AG09319 (cell line): ENCODE data around the gene R3HDM2.

Experiments
- DNase-seq: peaks from one replicate; pipeline ENCODE4 v3.0.0-alpha.2; 2010; ENCODE audit warnings: low read depth; ENCODE audit errors: extremely low read depth
- CTCF ChIP-seq: IDR thresholded peaks from 2 replicates; pipeline ENCODE4 v1.5.1; 2011; ENCODE audit warnings: low read depth, mild to moderate bottlenecking, inconsistent platforms, low read length, moderate library complexity

The R3HDM2 gene

GRCh38 chr12:57273516-57273915 is 157.3 kb downstream of the R3HDM2 start:
- no peak for DNase-seq
- TF ChIP-seq CTCF: no peak

DNA sequence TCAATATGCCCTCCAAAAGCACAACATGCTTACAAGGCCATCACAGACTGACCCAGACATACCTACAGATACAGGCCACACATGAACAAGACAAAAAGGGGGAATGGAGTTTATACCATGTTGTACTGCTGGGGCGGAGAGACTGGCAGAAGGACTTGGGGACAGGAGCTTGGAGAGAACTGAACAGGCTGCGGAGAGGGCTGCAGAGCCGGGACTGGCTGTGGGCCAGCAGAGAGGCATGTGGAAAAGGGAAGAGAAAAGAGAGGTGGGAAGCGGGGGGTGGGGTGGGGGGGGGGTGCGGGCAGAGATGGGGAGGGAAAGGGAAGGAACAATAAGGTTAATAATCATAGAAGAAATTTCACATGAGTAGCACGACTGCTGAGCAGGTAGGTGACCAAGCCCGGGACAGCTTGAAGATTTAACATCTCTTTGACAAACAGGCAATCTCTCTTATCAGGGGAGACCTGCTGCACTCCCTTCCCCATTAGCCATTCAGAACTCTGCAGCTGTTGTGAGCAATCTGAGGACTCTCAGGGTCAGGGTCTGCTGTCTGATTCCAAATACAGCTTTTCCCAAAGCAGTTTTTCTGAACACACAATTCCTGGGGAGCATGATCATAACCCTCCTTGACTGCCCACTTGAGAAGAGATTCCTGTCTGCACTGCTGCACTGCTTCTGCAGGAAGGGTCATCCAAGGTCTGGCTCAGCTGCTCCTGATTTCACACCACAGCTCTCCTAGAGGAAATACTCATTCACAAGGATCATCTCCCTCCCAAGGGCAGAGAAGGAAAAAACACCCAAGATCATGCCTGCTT is 158.3 kb downstream of the R3HDM2 start:
- TF ChIP-seq CTCF: no peak
- no peak for DNase-seq

GRCh38 chr12:57270966-57271470 is 159.8 kb downstream of the R3HDM2 start:
- TF ChIP-seq CTCF: no peak
- no peak for DNase-seq

DNA sequence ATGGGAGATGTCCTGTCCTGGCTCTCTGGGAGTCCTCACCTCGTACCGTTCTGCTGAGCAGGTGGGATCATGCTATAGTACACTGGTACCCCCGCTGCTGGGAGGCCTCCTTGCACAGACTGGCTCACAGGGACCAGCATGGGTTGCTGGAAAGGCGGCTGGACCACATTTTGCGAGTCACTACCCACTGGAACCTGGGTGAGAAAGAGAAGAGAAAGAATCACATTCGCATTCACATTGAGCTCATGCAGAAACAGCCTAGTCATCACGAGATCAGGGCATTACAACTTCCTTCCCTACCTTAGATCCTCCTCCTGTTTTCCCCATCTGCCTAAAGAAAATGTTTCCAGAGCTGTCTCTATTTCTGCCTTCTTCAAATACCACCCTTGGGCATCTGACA is 162.6 kb downstream of the R3HDM2 start:
- no peak for DNase-seq
- TF ChIP-seq CTCF: no peak

- no peak for TF ChIP-seq CTCF
- DNase-seq: no peak
These were observed 164.2 kb downstream of the R3HDM2 start for GRCh38 chr12:57266681-57267080.

- no peak for DNase-seq
- TF ChIP-seq CTCF: no peak
These were observed 167.7 kb downstream of the R3HDM2 start for GRCh38 chr12:57263096-57263495.

GRCh38 chr12:57262126-57262822 is 168.6 kb downstream of the R3HDM2 start:
- TF ChIP-seq CTCF: no peak
- DNase-seq: no peak
